ENCODE measurements around the gene PANX2. TPM values are rescaled to one million over a fixed set of nuclear protein-coding genes. Genes with fewer than 3 reads are reported as not detected.

The PANX2 gene, protein sequence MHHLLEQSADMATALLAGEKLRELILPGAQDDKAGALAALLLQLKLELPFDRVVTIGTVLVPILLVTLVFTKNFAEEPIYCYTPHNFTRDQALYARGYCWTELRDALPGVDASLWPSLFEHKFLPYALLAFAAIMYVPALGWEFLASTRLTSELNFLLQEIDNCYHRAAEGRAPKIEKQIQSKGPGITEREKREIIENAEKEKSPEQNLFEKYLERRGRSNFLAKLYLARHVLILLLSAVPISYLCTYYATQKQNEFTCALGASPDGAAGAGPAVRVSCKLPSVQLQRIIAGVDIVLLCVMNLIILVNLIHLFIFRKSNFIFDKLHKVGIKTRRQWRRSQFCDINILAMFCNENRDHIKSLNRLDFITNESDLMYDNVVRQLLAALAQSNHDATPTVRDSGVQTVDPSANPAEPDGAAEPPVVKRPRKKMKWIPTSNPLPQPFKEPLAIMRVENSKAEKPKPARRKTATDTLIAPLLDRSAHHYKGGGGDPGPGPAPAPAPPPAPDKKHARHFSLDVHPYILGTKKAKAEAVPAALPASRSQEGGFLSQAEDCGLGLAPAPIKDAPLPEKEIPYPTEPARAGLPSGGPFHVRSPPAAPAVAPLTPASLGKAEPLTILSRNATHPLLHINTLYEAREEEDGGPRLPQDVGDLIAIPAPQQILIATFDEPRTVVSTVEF
- total RNA-seq: 0.37 and 0.66 TPM in 2 replicates

GRCh38 chr22:50170453-50171318 lies at the start of gene PANX2:
Gene PANX2, plus strand, starts transcription at chr22:50170731. Its CDS starts 0 bp downstream, at chr22:50170731.

DNA sequence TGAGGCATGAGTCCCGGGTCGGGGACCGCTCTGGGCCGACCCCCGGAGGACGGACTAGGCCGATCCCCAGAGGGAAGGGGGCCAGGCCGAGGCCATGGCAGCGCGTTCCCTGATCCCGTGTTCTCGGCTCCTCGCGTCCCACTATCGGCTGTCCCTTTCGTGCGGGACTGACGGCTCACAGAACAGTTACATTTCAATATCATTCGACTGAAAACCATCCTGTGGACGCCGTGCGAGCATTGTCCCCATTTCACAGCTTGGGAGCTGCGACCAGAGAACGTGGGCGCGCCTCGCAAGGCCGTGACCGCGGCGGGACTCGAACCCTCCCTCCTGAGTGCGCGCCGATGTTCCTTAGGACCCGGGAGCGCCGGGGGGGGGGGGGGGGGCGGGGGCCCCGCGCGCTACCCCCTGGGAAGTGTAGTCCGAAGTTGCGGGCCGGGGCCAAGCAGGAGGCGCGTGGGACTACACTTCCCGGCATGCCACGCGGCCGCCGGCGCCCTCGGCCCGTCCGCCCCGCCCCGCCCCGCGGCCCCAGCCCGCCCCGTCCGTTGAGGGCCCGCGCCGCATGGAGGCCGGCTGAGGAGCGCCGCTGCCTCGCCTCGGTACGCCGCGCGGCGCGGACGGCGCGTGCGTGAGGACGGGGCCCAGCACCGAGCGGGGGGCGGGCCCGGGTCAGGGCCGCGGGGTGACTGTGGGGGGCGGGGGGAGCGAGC lies 15.0 kb downstream of the PANX2 start, which contains the start of gene TRABD:
Gene TRABD (plus strand): TSS at position 539 of the 713 bp plus-strand sequence. CDS start 7,148 bp downstream, outside the sequence.

DNA sequence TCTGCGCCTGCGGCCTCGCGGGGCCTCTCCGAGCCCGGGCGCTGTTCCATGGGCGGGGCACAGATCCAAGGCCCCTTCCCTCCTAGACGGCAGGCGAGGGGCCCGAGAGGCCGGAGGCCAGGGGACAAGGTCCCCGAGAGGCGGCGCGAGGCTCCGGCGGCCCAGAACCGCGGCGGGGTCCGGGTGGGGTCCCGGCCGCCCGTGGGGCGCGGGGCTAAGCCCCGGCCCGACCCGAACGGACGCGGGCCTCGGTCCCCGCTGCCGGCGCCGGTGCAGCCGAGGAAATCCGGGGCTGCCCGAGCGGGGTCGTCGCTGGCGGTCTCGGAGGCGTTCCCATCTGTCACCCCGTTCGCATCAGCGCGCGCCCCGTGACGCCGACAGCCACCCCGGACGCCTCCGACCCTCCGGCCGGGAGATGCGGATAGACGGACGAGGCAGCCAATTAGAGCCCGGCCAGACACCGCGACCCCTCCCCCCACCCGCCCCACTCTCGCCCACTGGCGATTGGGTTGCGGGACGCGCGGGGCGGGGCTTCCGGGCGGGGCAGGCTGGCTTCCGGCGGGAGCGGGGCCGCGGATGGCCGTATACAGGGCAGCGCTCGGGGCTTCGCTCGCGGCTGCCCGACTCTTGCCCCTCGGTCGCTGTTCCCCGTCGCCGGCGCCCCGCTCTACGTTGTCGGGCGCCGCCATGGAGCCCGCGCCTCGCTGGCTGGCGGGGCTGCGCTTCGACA lies 30.1 kb downstream of the PANX2 start, which contains the start of gene SELENOO:
Gene SELENOO (plus strand): TSS at position 551 of the 730 bp plus-strand sequence. CDS start 26 bp downstream, at position 577.

Other genes with a start within 250 kb of the PANX2 start
- gene PIM3, start 210.0 kb upstream of the PANX2 start, total RNA-seq: 59.5 and 60.0 TPM in 2 replicates
- gene IL17REL, start 158.0 kb upstream of the PANX2 start, total RNA-seq: not detected in 2 replicates
- not detected in 2 replicates for gene TTLL8, start 112.4 kb upstream of the PANX2 start, total RNA-seq
- 0.12 TPM in 1 of 2 replicates, not detected in the other for gene MLC1, start 85.3 kb upstream of the PANX2 start, total RNA-seq
- 1.7 and 5.1 TPM in 2 replicates for gene MOV10L1, start 80.7 kb upstream of the PANX2 start, total RNA-seq
- gene TRABD, start 15.2 kb downstream of the PANX2 start, total RNA-seq: 30.1 and 33.0 TPM in 2 replicates
- 25.6 and 28.3 TPM in 2 replicates for gene SELENOO, start 30.3 kb downstream of the PANX2 start, total RNA-seq
- gene TUBGCP6, start 74.3 kb downstream of the PANX2 start, total RNA-seq: 37.0 and 37.6 TPM in 2 replicates
- 30.1 and 40.7 TPM in 2 replicates for gene HDAC10, start 80.5 kb downstream of the PANX2 start, total RNA-seq
- gene MAPK12, start 91.0 kb downstream of the PANX2 start, total RNA-seq: 41.2 and 46.6 TPM in 2 replicates
- gene MAPK11, start 99.6 kb downstream of the PANX2 start, total RNA-seq: 7.4 and 8.6 TPM in 2 replicates
- gene PLXNB2, start 136.9 kb downstream of the PANX2 start, total RNA-seq: 118 and 202 TPM in 2 replicates
- 1.5 and 2.7 TPM in 2 replicates for gene DENND6B, start 156.3 kb downstream of the PANX2 start, total RNA-seq
- gene PPP6R2, start 172.6 kb downstream of the PANX2 start, total RNA-seq: 72.0 and 73.0 TPM in 2 replicates